ENCODE measurements around the gene MIGA2. TPM values are rescaled to one million over a fixed set of nuclear protein-coding genes. Genes with fewer than 3 reads are reported as not detected.

Gene MIGA2
- total and polyA plus RNA-seq, 9 of the 15 experiments (the other 6 are each of a cell fraction or from before 2014, with no cell fraction given): 0.15 to 54.1 (median 18.0) TPM

DNA sequence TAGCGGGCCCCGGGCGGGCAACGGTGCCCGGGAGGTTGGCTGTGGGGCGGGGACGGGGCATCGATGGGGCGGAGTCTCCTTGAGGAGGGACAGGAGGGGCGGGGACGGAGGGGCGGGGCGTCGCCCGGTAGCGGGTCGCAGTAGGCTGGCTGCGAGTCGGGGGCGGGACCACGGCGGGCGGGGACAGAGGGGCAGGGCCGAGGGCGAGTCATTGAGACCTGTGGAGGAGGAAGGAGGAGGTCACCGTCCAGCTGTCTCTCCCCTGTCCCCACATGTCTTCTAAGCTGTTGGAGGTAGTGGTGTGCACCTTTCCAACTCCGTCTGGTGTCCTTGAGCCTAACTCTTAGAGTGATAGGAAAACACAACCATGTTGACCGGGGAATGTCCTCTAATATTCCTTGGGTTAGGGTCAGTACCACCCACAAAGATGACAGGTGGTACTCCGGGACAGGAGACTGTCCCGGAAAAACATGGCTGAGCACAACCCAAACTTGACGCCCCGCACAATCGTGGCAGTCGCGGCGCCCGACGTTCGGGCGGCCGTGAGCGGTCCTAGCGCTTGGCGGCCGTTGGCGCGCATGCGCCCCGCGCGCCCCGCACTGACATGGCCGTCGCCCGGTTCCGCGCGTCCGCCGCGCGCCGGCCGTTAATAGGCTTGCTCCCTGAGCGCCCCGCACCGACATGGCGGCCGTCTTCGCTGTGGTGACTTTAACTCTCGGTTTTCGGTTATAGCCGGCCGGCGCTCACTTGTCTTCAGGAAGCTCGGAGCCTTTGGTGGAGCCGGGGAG lies 74.5 kb downstream of the MIGA2 start, which contains the start of the genes CRAT and PTPA (continued):
- no peak for TF ChIP-seq ETV1 (tag; conservative IDR thresholded peaks at IDR 0.05; ENCODE audit: low read depth)
- peak; percentile 94 for TF ChIP-seq TBP (optimal IDR thresholded peaks at IDR 0.05; ENCODE audit: low read depth, low read length)
- TF ChIP-seq MECOM (CRISPR knock-in tag; IDR thresholded peaks at IDR 0.05): no peak
- TF ChIP-seq, protein P1, sequence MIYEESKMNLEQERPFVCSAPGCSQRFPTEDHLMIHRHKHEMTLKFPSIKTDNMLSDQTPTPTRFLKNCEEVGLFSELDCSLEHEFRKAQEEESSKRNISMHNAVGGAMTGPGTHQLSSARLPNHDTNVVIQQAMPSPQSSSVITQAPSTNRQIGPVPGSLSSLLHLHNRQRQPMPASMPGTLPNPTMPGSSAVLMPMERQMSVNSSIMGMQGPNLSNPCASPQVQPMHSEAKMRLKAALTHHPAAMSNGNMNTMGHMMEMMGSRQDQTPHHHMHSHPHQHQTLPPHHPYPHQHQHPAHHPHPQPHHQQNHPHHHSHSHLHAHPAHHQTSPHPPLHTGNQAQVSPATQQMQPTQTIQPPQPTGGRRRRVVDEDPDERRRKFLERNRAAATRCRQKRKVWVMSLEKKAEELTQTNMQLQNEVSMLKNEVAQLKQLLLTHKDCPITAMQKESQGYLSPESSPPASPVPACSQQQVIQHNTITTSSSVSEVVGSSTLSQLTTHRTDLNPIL (CRISPR knock-in tag; IDR thresholded peaks at IDR 0.05): no peak
- TF ChIP-seq MCM7 (IDR thresholded peaks at IDR 0.05): no peak
- TF ChIP-seq EP300 (IDR thresholded peaks at IDR 0.05; ENCODE audit: low read length): peak; percentile 22
- TF ChIP-seq, protein P2, sequence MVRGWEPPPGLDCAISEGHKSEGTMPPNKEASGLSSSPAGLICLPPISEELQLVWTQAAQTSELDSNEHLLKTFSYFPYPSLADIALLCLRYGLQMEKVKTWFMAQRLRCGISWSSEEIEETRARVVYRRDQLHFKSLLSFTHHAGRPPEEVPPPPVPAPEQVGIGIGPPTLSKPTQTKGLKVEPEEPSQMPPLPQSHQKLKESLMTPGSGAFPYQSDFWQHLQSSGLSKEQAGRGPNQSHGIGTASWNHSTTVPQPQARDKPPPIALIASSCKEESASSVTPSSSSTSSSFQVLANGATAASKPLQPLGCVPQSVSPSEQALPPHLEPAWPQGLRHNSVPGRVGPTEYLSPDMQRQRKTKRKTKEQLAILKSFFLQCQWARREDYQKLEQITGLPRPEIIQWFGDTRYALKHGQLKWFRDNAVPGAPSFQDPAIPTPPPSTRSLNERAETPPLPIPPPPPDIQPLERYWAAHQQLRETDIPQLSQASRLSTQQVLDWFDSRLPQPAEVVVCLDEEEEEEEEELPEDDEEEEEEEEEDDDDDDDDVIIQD (CRISPR knock-in tag; IDR thresholded peaks at IDR 0.05): no peak
- TF ChIP-seq ERF (CRISPR knock-in tag; IDR thresholded peaks at IDR 0.05): peak; percentile 88; the same call in 1 of the 2 replicates
- no peak for TF ChIP-seq RBM14 (IDR thresholded peaks at IDR 0.05; ENCODE audit: borderline replicate concordance, insufficient read depth, low read depth, low read length)
- TF ChIP-seq SMARCA4 (IDR thresholded peaks at IDR 0.05): no peak
